HTERT RPE-1 (cell line): Measurements from ENCODE around the gene FHIT.
"Not testable (repeated sequence)": the region's sequence is repeated elsewhere in the genome, so short reads cannot be mapped to it uniquely, and the experiment has no call there.

ENCODE experiments used
- in situ Hi-C: fragments of 300-500 bp; cut with MboI; formaldehyde crosslinking; loops from 4 replicates; pipeline ENCODE4 v1.14.3; 2020; ENCODE audit warnings: low sequenced_read_pairs

FHIT gene

GRCh38 chr3:59829527-59829926, 1421.7 kb downstream of the FHIT start:
- in situ Hi-C loops, result no loop called here

DNA sequence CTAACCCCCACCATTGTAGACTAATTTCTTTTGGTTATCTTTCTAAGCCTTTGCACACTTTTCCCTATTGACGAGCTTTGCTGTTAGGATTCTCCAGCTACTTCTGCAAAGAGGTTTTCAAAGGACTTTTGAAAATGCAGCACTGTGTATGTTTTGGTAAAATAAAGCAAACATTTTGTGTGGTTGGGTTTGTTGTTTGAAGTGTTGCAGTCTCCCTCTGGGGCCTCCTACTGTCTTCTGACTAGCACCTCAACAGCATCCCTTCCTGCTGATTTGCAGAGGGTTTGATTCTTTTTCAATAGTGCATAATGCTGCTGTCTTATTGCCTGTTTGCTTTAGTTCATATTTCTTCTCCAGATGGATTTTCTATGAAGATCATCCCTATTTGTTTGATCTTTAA, 1426.4 kb downstream of the FHIT start:
- in situ Hi-C loops, result no loop called here

GRCh38 chr3:59821274-59821673, 1430.0 kb downstream of the FHIT start:
- in situ Hi-C loops, result no loop called here

DNA sequence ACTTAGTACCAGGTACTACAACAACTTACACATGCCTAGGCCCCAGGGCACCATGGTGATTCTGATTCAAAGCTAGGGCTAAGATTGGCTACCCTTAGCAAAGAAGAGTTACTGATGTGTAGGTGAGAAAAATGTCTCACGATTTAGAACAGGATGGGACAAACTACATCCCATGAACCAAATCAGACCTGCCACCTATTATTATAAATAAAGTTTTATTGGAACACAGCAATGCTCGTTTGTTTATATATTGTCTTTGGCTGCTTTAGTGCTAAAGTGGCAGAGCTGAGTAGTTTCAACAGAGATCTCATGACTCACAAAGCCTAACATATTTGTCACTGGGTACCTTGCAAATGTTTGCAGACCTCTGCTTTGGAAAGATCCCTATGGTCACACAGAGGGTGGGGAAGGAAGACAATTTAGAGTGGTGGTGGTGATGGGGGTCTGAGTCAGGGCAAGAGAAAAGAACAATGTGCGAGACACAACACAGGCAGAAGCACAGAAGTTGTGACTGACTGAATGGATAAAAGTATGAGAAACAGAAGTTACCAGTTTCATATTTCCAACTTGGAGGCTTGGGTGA, 1430.8 kb downstream of the FHIT start:
- in situ Hi-C loops, result no loop called here

- in situ Hi-C loops, result no loop called here
Measured at GRCh38 chr3:59818919-59819300, 1432.3 kb downstream of the FHIT start.

GRCh38 chr3:59818033-59818918, 1433.0 kb downstream of the FHIT start:
- in situ Hi-C loops, result no loop called here

DNA sequence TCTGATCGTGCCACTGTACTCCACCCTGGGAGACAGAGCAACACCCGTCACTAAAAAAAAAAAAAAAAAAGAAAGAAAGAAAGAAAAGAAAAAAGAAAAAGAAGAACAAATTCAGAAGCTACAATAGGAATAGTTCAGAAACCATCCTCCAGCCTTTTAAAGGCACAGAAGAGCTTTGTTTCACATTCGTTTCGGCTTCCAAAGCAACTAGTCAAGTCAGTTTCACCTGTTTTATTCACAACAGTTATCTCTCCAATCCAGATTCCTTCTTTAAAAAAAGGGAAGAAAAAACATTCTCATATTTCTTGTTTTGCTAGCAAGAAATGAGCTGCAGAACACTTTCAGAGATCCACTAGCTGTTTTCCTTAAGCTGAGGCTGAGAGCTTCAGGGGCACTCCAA, 1433.7 kb downstream of the FHIT start:
- in situ Hi-C loops, result no loop called here

- in situ Hi-C loops, result no loop called here
Measured at GRCh38 chr3:59816312-59816711, 1434.9 kb downstream of the FHIT start.

DNA sequence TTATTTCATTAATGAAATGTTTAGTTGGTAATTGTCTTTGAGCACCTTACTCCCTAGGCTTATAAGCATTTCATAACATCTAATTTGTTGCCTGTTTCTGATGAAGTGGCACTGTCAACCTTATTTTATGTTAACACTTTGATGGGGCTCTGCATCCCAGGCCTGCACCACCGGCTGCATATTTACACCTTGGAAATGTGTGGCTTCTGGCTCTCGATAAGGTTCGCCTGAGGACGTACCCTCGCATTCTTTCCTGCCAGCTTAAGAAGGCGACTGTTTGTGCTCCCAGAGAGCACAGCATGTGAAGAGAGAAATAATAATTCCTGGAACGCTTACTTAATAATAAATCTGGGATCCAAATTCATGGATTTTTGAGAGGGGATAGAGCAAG, 1438.1 kb downstream of the FHIT start:
- in situ Hi-C loops, result no loop called here

DNA sequence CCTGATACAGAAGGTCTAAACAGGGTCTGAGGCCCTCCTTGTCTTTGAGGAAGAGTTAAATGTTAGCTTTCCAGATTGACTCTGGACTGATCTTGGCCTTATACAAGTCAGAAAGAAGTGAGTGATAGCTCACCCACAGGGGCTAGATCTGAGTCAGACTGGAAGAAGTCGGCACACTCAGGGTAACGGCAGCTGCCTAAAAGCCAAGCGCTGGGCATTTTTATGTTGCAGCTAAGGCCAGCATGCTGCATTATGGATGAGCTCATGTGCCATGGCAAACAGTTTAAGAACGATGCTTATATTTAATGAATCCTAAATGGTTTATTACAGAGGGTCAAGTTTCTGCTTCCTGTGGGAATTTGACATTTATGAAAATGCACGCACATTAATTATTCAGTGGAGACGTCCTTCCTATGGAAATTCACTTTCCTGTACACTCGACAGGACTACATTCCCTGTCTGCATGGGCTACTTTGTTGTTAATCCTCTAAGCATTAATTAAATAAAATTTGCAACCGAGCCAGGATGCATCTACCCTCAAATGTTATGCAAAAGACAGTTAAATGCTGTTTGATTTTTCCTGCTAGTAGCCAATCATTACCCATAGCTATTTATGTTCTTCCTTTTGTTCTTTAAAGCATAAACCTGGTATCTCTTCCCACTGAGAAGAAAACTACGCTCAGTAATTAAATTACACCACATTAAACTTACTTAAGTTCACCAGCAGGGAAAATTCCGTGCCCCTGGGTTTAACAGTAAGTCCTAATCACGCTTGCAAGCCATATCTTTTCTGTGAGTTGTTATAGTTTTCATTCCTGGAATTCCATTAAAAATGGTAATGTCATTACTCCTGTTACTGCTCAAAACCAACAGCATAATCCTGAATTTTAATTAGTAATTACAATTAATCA, 1438.8 kb downstream of the FHIT start:
- in situ Hi-C loops, result no loop called here

DNA sequence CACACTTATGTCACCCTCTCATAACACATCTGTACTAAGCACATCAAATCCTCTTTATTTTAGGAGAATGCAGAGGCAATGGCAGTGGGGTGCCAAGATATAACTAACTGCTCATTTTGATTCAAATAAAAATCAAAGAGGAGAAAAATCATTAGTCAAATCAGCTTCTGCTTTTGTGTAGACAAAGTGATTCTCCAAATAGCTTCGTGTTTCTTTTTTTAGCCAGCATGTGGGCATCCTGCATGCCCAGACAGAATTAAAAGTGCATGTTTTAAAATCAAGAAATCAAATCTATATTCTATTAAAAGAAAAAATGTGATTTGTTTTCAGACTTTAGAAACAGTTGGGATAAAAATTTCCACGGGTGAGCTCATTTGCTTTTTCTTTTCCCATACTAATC, 1440.1 kb downstream of the FHIT start:
- in situ Hi-C loops, result no loop called here

GRCh38 chr3:59810606-59811005, 1440.6 kb downstream of the FHIT start:
- in situ Hi-C loops, result no loop called here

DNA sequence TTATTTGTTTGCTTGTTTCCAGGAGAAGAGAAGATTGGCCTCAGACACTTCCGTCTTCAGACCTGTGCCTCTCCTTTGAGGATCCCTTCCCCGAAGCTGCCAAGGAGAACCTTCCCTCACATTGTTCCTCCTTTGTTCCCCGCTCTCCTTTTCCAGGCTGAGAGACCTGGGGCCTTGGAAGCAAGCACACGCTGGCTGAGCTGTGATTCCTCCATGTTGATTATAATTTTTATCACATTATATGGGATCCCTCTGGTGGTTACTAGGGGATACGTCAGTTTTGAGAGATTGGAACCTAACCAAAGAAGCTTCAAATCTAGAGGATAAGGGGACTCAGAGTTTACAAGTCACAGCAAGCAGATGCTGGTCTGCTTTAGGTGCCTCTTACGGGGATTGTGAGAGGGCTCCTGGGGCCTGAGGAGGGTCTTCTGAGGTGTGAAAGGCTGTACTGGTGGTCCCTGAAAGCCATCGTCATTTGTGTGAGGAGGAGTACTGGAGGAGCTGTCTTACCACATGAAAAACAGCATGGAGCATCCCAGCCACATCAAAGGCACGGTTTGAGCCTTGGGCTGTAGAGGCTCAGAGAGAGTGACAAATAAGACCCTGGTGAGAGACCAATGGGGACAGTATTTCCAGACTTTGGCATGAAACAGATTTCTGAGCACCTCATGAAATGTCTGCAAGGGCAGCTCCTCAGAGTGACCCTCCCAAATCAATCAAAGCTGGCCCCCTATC, 1441.4 kb downstream of the FHIT start:
- in situ Hi-C loops, result no loop called here

GRCh38 chr3:59809016-59809415, 1442.2 kb downstream of the FHIT start:
- in situ Hi-C loops, result no loop called here

DNA sequence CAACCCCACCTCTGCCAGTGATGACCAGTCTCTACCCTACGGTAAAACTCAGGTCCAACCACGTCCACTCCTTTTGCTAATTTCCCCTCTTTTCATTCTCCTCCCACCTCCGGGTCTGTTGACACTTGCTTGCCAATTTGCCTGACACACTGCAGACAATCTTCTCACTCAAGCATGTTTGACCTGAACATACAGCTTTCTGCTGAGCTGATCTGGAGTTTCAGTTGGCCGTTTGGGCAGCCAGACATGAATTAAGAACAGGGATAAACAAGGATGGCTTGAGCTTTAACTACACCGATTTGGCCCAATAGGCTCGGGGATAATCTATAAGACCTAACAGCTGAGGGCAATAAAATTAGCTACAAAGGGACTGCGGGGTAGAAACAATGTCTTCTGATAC, 1442.8 kb downstream of the FHIT start:
- in situ Hi-C loops, result no loop called here

DNA sequence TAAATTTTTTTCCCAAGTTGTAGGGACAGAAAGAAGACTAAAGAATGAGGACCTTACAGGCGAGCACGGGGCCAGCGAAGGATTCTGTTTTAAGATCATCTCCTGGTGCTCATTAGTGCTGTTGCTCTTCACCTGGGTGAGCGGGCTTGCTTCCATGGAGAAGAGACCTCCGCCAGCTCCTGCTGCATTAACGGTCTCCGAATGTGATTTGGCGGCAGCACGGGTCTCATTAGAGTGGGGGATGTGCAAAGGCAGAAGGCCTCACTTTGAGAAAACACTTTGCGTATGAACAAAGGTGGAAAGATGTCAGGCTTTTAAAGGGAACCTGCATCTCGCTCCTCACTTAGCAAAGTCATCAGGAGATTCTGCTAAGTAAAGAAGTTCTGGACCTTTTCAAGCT, 1448.0 kb downstream of the FHIT start:
- in situ Hi-C loops, result no loop called here

GRCh38 chr3:59802453-59802852, 1448.8 kb downstream of the FHIT start:
- in situ Hi-C loops, result not testable (repeated sequence)

GRCh38 chr3:59802045-59802444, 1449.2 kb downstream of the FHIT start:
- in situ Hi-C loops, result no loop called here

DNA sequence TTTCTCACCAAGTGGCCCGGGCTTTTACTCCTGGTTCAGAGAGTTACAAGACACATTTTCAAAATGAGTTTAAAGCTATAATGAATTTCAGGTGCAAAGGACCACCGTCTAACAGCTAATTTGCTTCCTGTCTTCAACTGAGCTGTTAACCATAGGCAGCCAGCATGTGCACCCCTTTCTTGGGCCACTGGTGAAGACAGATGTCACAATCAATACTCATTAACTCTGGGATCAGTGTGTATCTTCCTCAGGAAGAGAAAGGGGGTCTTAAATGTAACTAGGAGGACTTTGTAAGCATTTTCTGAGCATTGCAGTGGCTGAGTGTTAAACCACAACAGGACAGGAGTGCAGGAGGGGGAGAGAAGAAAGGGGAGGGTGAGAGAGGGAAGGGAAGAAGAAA, 1450.8 kb downstream of the FHIT start:
- in situ Hi-C loops, result no loop called here

- in situ Hi-C loops, result no loop called here
Measured at GRCh38 chr3:59798372-59799086, 1452.7 kb downstream of the FHIT start.
